IMR-90 (cell line): ENCODE data around the gene NDUFAF8. TPM values are rescaled to one million over a fixed set of nuclear protein-coding genes. Genes with fewer than 3 reads are reported as not detected.
A peak's percentile ranks its signal among the peaks of the same experiment; 100 is the strongest.

ENCODE experiments used
- ATAC-seq: fragments of 200-7000 bp; cut with Tn5 transposase; 2 replicates; pipeline ENCODE4 v1.9.1; 2020; ENCODE audit warnings: low read depth, mild to moderate bottlenecking, moderate library complexity
- BruUV-seq: library from RNA; stranded (reverse); fragments of 400-500 nt; replicated peaks from 2 replicates; lab custom pipeline; 2021; lab: Mats Ljungman, UMichigan
- CTCF ChIA-PET: fragments of 300-600 bp; formaldehyde crosslinking; extraction: SDS; loops from one replicate; lab custom pipeline; 2021; ENCODE audit warnings: antibody characterized with exemption; lab: Yijun Ruan, JAX
- POLR2A ChIA-PET: fragments of 300-600 bp; sonication (Branson Sonifier 250); formaldehyde crosslinking; loops from one replicate; lab custom pipeline; 2022; ENCODE audit warnings: antibody characterized with exemption; ENCODE audit not compliant: unreplicated experiment; lab: Charles Lee
- DNase-seq: peaks from one replicate; pipeline ENCODE4 v3.0.0; 2013
- H2AFZ ChIP-seq: replicated peaks from 2 replicates; pipeline ENCODE3; 2013; ENCODE audit warnings: low read length, mild to moderate bottlenecking; ENCODE audit not compliant: poor library complexity
- H2AK5ac ChIP-seq: 2 replicates; pipeline ENCODE4 v1.6.1; 2013; ENCODE audit warnings: low read depth, low read length, inconsistent platforms
- H2AK9ac ChIP-seq: replicated peaks from 2 replicates; pipeline ENCODE3; 2013; ENCODE audit warnings: mild to moderate bottlenecking, low read depth, low read length, moderate library complexity; ENCODE audit not compliant: poor library complexity
- H2BK120ac ChIP-seq: 2 replicates; pipeline ENCODE4 v1.6.1; 2013; ENCODE audit warnings: low read depth, low read length, inconsistent platforms
- H2BK15ac ChIP-seq: 3 replicates; pipeline ENCODE4 v1.6.1; 2013; ENCODE audit warnings: low read depth, low read length, inconsistent platforms
- H2BK20ac ChIP-seq: 2 replicates; pipeline ENCODE4 v1.6.1; 2013; ENCODE audit warnings: low read depth, mild to moderate bottlenecking, inconsistent platforms, low read length, moderate library complexity
- H2BK5ac ChIP-seq: 2 replicates; pipeline ENCODE4 v1.6.1; 2013; ENCODE audit warnings: mild to moderate bottlenecking, low read depth, low read length, inconsistent platforms; ENCODE audit not compliant: poor library complexity, severe bottlenecking
- H3K14ac ChIP-seq: replicated peaks from 2 replicates; pipeline ENCODE4 v1.6.1; 2013; ENCODE audit warnings: low read depth, low read length, inconsistent platforms
- H3K18ac ChIP-seq: 2 replicates; pipeline ENCODE4 v1.6.1; 2013; ENCODE audit warnings: low read depth, low read length, control low read depth
- H3K23ac ChIP-seq: 2 replicates; pipeline ENCODE4 v1.6.1; 2013; ENCODE audit warnings: low read depth, low read length, inconsistent platforms
- H3K27ac ChIP-seq: 2 replicates; pipeline ENCODE4 v1.5.1; 2013; ENCODE audit warnings: mild to moderate bottlenecking, control low read depth, low read length; ENCODE audit not compliant: insufficient read depth
- H3K27me3 ChIP-seq: 2 replicates; pipeline ENCODE4 v1.6.1; 2013; ENCODE audit warnings: low read length; ENCODE audit not compliant: control insufficient read depth, insufficient read depth
- H3K36me3 ChIP-seq: 2 replicates; pipeline ENCODE4 v1.6.1; 2013; ENCODE audit warnings: low read length, mixed read lengths; ENCODE audit not compliant: control insufficient read depth, insufficient read depth
- H3K4ac ChIP-seq: 2 replicates; pipeline ENCODE4 v1.6.1; 2013; ENCODE audit warnings: low read depth, low read length, inconsistent platforms
- H3K4me1 ChIP-seq: 2 replicates; pipeline ENCODE4 v1.6.1; 2013; ENCODE audit warnings: low read length, mixed read lengths; ENCODE audit not compliant: control insufficient read depth, insufficient read depth
- H3K4me2 ChIP-seq: 2 replicates; pipeline ENCODE4 v1.6.1; 2013; ENCODE audit warnings: low read depth, mild to moderate bottlenecking, control low read depth, low read length, moderate library complexity
- H3K4me3 ChIP-seq: 2 replicates; pipeline ENCODE4 v1.5.1; 2013; ENCODE audit warnings: low read depth, mild to moderate bottlenecking, control low read depth, low read length, moderate library complexity; ENCODE audit not compliant: insufficient read depth
- H3K56ac ChIP-seq: 2 replicates; pipeline ENCODE4 v1.6.1; 2013; ENCODE audit warnings: low read length, inconsistent platforms; ENCODE audit not compliant: insufficient read depth; ENCODE audit errors: extremely low read depth
- H3K79me1 ChIP-seq, 2 experiments: 2 replicates each; pipeline ENCODE4 v1.6.1; 2013; ENCODE audit warnings: low read length in 2 of 2, inconsistent platforms in 1 of 2, low read depth in 1 of 2
- H3K9ac ChIP-seq: 2 replicates; pipeline ENCODE4 v1.6.1; 2013; ENCODE audit warnings: low read depth, low read length, control low read depth
- H3K9me1 ChIP-seq: 2 replicates; pipeline ENCODE4 v1.6.1; 2013; ENCODE audit warnings: low read length, inconsistent platforms; ENCODE audit not compliant: insufficient read depth
- H3K9me3 ChIP-seq: 2 replicates; pipeline ENCODE4 v1.6.1; 2013; ENCODE audit warnings: low read length; ENCODE audit not compliant: control insufficient read depth, insufficient read depth
- H4K20me1 ChIP-seq: 2 replicates; pipeline ENCODE4 v1.6.1; 2013; ENCODE audit warnings: low read length, inconsistent platforms; ENCODE audit not compliant: insufficient read depth
- H4K5ac ChIP-seq: 2 replicates; pipeline ENCODE4 v1.6.1; 2013; ENCODE audit warnings: mild to moderate bottlenecking, low read depth, low read length, control low read depth
- H4K8ac ChIP-seq, 2 experiments: 2 replicates each; pipeline ENCODE4 v1.6.1; 2013; ENCODE audit warnings: low read depth in 2 of 2, low read length in 2 of 2, control low read depth in 1 of 2, inconsistent platforms in 1 of 2
- H4K91ac ChIP-seq: 2 replicates; pipeline ENCODE4 v1.6.1; 2013; ENCODE audit warnings: low read depth, low read length, inconsistent platforms; ENCODE audit not compliant: insufficient read depth
- BHLHE40 ChIP-seq: fragments of 150-350 bp; IDR thresholded peaks from 2 replicates; pipeline ENCODE4 v1.6.1; 2016; ENCODE audit warnings: mild to moderate bottlenecking, low read depth, low read length
- FOS ChIP-seq: fragments of 150-350 bp; IDR thresholded peaks from 2 replicates; pipeline ENCODE4 v1.6.1; 2016; ENCODE audit warnings: low read depth, low read length
- WGBS, 2 experiments: methylation state at CpG; one replicate each; pipeline versions ENCODE4 v1.1.5 to v1.1.7; 2013; ENCODE audit warnings: missing lambda C conversion rate in 2 of 2; ENCODE audit not compliant: insufficient read length in 1 of 2; ENCODE audit errors: extremely low coverage in 2 of 2; 5-methylcytosine and 5-hydroxymethylcytosine counted together
- dilution Hi-C: fragments of 300-500 bp; cut with HindIII; formaldehyde crosslinking; loops from one replicate; pipeline ENCODE4 v1.14.3; 2018; ENCODE audit warnings: low sequenced_read_pairs; ENCODE audit not compliant: unreplicated experiment
- in situ Hi-C: fragments of 300-500 bp; cut with MboI; formaldehyde crosslinking; loops from 3 replicates; pipeline ENCODE4 v1.14.3; 2019; ENCODE audit warnings: low sequenced_read_pairs, inconsistent platforms, mixed read lengths
- intact Hi-C: fragments of 100-400 bp; cut with micrococcal nuclease; formaldehyde crosslinking; loops from 2 replicates; pipeline ENCODE4 v1.10.0; 2022
- polyA plus RNA-seq, 3 experiments: library from polyadenylated mRNA; depleted of rRNA; stranded (reverse); fragments of >200 nt; gene quantifications; 2 replicates each; pipeline ENCODE4 v1.2.3, GENCODE V29; 2012; ENCODE audit warnings: low replicate concordance in 1 of 3
- total RNA-seq: library from RNA; depleted of rRNA; stranded (reverse); fragments of >200 nt; gene quantifications from 2 replicates; pipeline ENCODE4 v1.2.3, GENCODE V29; 2012

The NDUFAF8 gene
- total and polyA plus RNA-seq, 2 of the 4 experiments (the other 2 are of a cell fraction), result 11.1 to 65.0 TPM

DNA sequence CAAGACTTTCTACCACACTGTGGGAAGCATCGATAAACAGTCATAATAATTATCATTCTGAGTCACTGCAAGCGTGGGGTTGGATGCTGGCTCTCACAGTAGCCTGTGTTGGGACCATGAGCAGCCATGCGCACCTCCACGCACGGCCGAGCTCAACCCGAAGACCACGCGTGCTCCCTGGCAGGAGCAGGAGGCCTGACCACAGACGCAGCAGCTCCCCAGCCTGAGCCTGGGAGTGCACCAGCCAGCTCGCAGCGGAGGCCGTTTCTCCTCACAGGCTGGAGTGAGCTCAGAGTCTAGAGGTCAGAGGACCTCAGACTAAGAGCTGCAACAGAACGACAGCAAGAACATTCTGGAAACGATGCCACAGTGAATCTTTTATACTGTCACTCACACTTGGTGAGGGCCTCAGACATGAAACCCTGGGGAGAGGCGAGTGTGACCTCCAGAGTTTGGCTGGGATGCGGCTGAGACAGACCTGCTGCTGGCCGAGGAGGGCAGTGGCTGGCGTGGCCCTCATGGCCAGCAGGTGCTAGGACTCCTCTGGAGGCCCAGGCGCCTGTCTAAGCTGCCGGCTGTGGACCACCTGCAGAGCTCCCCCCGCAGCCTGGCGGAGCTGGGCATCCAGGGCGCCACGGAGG, 6.0 kb downstream of the NDUFAF8 start:
- H4K5ac ChIP-seq, result no peak overlapping the region
- no peak overlapping the region for H2BK5ac ChIP-seq
- in situ Hi-C loops, result no loop called here
- H4K8ac ChIP-seq, result no peak overlapping the region
- no peak overlapping the region for H2AK5ac ChIP-seq
- no peak overlapping the region for H3K4ac ChIP-seq
- H4K91ac ChIP-seq, result no peak overlapping the region
- 78% methylated on average over 16 of the region's 25 CpGs; no CpG with 5 or more reads in 1 of the 2 experiments for whole genome bisulfite sequencing, 2 experiments
- intact Hi-C loops, result no loop called here
- H2AK9ac ChIP-seq, result peak overlapping the region; percentile 82
- no peaks in the 10 kb centered on the region for H3K9me3 ChIP-seq
- ChIA-PET POLR2A (no interaction called here), CTCF (no interaction called here)
- no peak overlapping the region for H3K27ac ChIP-seq
- H3K4me1 ChIP-seq, result peaks cover 8% of the 10 kb centered on the region
- no peak overlapping the region for H2BK15ac ChIP-seq
- H3K4me2 ChIP-seq, result no peak overlapping the region
- DNase-seq, result peak; percentile 47
- no peak overlapping the region for H2BK20ac ChIP-seq
- H3K14ac ChIP-seq, result no peak overlapping the region
- dilution Hi-C loops, result no loop called here
- BruUV-seq, result no TSS peak
- peaks cover 14% of the 10 kb centered on the region for H3K36me3 ChIP-seq
- H3K9me1 ChIP-seq, result peaks cover 5% of the 10 kb centered on the region; the same call in 1 of the 2 replicates
- H4K20me1 ChIP-seq, result peaks cover 25% of the 10 kb centered on the region
- H3K18ac ChIP-seq, result no peak overlapping the region
- H3K27me3 ChIP-seq, result no peaks in the 10 kb centered on the region
- ATAC-seq, result peak; percentile 53
- H3K4me3 ChIP-seq, result no peak overlapping the region
- H3K23ac ChIP-seq, result no peak overlapping the region
- TF ChIP-seq FOS, result no peak
- TF ChIP-seq BHLHE40, result no peak
- H3K79me1 ChIP-seq, result peaks cover 11 to 45% of the 10 kb centered on the region in 2 experiments; a peak in 3 of 4 replicates
- no peak overlapping the region for H3K56ac ChIP-seq
- H2AFZ ChIP-seq, result peak overlapping the region; percentile 21
- no peak overlapping the region for H2BK120ac ChIP-seq
- no peak overlapping the region for H3K9ac ChIP-seq
